ENCODE results near the gene VASH1. TPM values are rescaled to one million over a fixed set of nuclear protein-coding genes. Genes with fewer than 3 reads are reported as not detected.

The VASH1 gene
- polyA plus RNA-seq, 10 donors: 45.4 to 65.4 (median 49.4) TPM

GRCh38 chr14:76770521-76771436 lies 9.5 kb downstream of the VASH1 start:
- no peak for DNase-seq

DNA sequence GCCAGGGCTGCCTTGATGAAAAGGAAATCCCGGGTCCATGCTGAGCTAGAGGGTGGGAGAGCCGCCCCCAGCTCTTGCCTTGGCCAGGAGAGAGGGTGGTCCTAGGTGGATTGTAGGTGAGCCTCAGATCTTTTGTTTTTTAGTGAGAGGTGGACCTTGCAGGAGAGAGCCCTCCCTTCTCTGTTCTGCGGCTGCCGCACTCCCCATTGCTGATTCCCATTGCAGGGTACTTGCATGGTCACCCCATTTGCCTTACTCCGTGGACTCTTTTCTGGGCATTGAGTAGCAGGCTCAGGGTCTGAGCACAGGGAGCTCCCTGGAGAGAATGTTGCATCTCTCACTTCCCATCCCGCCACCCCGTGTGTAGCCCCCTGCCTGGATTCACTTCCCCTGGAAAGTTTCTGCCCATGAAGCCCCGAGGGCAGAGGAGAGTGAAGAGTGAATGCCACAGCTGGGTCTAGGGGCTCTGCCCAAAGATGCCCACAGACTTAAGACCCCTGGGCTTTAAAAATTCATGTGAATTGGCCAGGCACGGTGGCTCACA lies 10.2 kb downstream of the VASH1 start:
- DNase-seq: no peak

DNA sequence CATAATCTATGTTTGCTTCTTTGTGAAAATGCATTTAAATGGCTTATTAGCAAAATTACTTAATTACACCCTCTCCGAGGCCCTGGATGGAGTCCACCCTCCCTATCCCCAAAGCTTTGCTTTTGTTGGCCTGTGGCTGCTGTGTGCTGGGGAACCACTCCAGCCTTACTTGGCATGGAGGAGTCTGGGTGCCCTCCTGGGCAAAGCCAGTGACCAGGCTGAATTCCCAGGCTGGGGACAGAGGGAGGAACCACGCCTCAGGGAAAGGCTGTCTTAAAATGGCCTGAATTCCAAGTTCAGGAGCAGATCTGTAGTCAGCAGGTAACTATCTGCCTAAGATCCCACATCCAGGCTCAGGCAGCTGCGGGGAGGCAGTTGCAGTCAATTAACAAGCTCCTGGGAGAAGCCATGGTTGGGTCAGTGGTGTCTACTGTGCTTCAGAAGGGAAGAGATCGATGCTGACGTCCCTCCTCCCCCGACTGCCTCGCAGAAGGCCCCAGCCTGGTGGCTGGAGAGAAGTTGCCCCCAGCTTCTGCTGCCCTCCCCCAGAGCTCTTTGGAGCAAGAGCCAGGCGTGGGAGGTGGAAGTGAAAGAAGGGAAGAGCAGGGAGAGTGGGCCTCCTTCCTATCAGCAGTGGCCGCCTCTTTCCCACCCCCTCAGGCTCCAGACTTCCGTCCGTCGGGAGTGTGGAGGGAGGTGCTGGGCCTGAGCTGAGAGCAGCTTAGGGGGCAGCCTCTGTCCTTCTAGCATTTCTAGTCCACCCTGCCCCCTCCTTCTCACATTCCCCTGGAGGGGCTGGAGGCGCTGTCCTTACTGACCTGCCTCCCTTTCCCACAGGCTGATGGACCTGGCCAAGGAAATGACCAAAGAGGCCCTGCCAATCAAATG lies 11.3 kb downstream of the VASH1 start:
- peak in 1 of 3 donors; percentile 88 for DNase-seq

DNA sequence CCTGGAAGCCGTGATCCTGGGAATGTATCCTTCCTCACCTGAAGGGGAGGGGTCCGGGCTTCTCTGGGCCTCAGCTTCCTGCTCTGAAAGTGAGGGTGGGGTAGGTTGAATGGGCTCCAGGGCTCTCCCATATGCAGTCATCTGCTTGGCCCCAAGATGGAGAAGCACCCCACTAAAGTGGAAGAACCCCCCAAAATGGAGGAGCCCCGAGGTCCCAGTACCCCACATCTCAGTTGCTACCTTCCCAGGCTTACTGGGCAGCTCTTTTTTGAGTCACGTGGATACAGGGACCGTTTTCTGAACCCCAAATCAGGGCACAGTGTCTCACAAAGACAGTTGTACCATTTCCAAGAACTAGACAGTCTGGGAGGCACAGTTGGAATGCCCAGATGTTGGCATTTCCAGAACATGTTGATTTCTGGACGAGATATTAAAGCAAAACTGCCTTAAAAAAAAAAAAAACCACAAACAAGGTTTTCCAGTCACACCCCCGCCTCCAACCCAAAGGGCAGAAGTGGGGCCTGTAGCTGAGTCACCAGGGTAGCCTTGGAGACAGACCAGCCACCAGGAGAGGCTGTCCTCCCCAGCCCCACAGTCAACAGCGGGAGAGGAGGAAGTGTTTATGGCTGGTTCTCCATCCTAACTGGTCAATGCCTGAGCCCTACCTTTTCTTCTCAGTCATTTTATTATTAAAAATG lies 12.1 kb downstream of the VASH1 start:
- peak in 1 of 3 donors; percentile 51 for DNase-seq

DNA sequence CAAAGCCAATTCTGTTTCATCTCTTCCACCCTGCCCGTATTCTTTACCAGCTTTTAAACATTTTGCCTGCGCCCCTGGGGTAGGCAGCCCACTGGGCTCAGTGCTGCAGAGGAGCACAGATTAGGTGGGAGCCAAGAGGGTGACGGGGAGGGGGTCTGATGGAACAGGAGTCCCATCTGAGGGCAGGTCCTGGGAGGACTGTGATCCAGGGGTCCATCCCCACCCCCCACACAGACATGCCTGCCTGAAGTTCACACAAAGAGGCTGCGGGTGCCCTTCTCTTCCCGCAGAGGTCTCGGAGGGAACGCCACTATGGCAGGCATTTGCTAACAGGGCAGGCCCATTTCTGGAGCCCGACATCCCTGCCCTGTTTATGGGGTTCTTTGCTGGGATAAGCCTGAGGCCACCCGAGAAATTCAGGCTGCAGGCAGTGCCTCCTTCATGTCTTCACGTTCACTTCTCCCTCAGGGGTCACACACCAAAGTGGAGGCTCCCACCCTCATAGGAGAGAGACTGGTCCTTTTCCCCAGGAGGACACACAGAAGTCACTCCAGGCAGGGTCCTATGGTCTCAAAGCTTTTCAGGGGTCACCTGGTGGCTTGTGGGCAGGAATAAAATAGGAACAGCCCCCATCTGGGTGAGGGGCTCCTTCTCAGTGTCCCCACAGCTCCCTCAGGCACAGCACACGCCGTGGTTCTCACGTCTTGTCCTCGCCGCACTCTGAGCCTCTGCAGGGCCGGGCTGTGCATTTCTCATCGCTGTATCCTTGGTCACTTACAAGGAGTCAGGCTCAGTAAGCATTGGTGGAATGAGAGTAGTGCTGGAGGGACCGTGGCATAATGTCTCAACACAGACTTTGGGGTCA lies 12.9 kb downstream of the VASH1 start:
- no peak for DNase-seq

DNA sequence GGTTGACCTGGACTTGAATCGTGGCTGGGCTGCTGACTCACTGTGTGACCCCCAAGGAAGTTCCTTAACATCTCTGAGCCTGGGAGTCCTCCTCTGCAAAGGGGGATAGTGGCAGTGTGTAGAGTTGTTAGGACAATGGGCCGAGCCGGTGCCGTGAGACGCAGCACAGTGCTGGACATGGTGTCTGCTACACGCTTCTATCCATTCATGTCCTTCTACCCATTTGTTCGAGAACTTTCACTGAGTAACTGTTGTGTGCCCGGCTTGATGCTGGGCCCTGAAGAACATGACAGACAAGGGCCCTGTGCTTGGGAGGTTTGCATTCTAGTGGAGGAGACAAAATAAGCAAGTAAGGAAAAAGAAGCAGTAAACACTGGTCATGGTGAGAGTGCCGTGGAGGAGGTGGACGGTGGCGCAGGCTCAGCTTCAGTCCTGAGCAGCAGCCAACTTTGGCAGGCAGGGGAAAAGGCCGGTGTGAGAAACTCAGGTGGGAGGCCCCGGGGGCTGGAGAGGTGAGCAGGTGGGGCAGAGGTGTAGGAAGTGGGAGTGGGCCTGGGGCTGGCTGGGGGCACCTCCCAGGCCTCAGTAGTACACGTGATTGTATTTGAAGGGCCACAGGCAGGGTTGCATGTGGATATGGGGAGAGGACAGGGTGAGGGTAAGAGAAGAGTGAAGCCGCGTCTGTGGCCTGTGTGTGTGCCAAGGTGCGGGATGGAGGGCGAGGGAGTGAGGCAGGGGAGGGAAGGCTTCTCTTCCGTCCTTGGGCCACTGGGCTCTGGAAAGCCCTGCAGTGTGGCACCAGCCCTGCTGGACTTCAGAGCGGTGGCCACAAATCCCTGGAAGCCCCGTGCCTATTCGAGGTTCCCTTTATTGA lies 13.8 kb downstream of the VASH1 start:
- DNase-seq: no peak

DNA sequence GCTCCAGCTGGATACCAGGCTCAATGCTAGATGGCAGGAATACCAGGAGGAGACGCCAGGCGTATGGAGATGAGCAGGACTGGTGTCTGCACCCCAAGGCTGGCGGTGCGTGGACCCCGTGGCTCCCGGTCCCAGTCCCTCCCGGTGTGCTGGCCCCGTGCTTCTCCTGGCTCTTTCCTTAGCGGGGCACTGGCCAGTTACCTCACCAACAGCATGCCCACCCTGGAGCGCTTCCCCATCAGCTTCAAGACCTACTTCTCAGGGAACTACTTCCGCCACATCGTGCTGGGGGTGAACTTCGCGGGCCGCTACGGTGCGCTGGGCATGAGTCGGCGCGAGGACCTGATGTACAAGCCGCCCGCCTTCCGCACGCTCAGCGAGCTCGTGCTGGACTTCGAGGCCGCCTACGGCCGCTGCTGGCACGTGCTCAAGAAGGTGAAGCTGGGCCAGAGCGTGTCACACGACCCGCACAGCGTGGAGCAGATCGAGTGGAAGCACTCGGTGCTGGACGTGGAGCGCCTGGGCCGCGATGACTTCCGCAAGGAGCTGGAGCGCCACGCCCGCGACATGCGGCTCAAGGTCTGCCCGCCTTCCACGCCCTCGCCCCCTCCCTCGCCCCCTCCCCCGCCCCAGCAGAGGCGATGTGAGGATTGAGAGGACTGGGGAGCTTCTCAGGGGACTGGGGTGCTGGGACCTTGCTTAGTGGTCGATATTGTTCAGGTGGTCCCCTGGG lies 14.6 kb downstream of the VASH1 start:
- DNase-seq: no peak

- no peak for DNase-seq
These were observed 15.4 kb downstream of the VASH1 start for GRCh38 chr14:76776428-76777251.

DNA sequence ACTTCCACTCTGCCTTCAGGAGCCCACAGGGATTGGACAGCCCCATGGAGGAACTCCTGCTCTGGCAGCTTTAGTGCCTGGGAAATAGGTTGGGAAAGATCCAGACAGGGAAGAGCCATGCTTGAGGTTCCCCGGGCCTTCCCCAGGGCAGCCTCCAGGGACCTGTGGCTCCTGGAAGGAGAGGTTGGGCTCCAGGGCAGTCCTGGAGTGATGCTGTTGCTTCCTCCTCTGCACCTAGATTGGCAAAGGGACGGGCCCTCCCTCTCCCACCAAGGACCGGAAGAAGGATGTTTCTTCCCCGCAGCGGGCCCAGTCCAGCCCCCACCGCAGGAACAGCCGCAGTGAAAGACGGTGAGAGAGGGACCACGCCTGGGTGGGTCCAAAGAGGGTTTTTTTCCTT lies 16.5 kb downstream of the VASH1 start:
- DNase-seq: no peak

- no peak for DNase-seq
These were observed 17.4 kb downstream of the VASH1 start for GRCh38 chr14:76778546-76779215.

DNA sequence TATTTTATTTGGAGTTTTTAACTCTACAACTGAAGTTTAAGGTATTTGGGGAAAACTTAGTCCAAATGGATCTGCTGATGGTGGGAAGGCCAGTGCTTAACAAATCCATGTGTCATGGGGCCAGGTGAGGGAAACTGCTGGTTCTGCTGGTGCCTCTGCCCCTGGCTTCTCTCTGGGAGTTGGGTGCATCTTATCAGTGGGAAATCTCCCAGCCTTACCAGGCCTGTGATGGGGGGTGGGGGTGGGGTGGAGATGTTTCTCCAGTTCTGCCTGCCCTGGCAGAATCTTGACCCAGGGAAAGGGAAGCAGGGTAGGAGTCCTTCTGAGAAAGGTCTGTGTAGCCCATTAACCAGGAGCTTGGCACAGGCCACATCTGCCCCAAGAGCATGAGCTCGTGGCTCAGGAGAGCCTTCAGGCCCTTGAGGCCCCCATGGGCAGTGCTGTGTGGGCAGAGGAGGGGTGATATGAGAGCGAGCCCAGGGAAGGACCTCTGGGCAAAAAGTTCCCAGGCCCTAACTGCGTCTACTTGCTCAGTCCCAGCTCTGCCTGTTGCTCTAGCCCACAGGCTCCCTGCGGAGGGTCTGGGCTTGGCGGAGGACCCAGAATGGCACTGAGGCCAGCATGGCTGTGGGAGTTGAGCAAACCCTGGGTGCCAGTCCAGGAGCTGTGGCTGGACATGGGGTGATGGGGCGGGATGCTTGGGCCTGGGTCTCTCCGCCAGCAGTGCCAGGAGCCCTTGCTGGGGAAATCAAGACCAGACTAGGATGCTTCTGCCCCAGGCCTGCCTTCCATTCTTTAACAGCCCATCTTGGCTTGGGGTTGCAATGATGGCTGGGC lies 18.2 kb downstream of the VASH1 start:
- no peak for DNase-seq

GRCh38 chr14:76780058-76780345 lies 18.7 kb downstream of the VASH1 start:
- DNase-seq: no peak

DNA sequence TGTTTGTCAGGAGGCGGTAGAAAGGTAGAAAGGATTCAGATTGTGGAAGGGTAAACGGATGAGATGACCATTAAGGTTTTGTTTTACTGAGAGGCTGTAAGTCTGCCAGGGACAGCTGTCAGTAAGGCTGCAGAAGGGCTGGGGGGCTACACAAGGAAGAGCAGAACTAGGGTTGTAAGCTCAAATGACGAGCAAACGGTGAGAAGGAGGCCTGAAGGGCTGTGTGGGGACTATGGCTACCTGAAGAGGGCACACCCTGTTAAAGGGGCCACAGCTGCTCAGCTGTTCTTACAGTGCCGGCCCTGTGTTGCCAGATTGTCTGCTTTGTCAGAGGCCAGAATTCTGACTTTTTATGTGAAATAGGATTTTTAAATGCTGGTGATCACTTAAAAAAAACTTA lies 19.1 kb downstream of the VASH1 start:
- no peak for DNase-seq

DNA sequence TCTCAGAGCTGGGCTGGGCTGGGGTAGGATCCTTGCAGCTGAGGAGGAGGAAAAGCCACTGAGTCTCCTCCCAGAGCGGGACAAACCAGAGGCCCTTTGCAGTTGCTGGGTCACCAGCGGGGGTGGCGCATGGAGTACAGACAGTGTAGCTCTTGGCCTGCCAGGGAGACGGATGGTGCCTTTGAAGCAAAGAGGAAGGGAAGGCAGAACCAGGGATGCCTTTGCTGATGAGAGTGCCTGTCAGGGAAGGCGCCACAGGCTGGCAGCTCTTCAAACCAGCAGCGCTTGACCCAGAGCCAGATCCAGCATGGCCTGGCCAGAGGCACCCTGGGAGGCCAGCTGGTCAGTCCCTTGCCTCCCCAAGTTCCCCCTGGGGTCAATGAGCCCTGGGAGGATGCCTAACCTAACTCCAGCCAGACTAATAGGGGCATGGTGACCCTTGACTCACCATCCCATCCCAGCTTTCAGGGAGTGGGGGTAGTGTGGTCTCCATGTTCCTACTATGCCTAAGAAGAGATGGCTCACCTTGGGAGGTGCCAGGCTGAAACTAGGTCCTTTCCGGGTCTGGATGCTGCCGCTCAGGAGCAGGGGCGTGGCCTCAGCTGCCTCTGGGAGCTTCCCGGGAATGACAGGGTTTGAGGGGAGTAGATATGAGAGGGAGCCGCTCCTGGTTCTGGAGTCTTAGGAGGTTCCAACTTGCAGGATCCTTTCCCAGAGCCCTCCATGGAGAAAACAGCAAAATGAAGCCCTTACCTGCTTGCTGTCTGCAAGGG lies 19.8 kb downstream of the VASH1 start:
- no peak for DNase-seq

- no peak for DNase-seq
These were observed 20.4 kb downstream of the VASH1 start for GRCh38 chr14:76781648-76782051.
